Osteoblast (primary cell): ENCODE data around the gene COA1. TPM values are rescaled to one million over a fixed set of nuclear protein-coding genes. Genes with fewer than 3 reads are reported as not detected.
A peak's percentile ranks its signal among the peaks of the same experiment; 100 is the strongest.

Source experiments
- DNase-seq: peaks from one replicate; pipeline ENCODE4 v3.0.0; 2011; ENCODE audit warnings: low spot score, mixed read lengths; ENCODE audit not compliant: insufficient read length; ENCODE audit errors: missing footprints
- H2AFZ ChIP-seq: 2 replicates; pipeline ENCODE4 v1.6.0; 2011; ENCODE audit warnings: mild to moderate bottlenecking, low read length
- H3K27ac ChIP-seq: 2 replicates; pipeline ENCODE4 v1.5.1; 2011; ENCODE audit warnings: mild to moderate bottlenecking, low read depth, low read length, moderate library complexity
- H3K27me3 ChIP-seq: 2 replicates; pipeline ENCODE4 v1.6.0; 2012; ENCODE audit warnings: mild to moderate bottlenecking, control low read depth, inconsistent platforms, low read length, moderate library complexity; ENCODE audit not compliant: insufficient read depth
- H3K36me3 ChIP-seq: 2 replicates; pipeline ENCODE4 v1.5.1; 2011; ENCODE audit warnings: mild to moderate bottlenecking, low read length, control low read depth, moderate library complexity; ENCODE audit not compliant: insufficient read depth
- H3K4me1 ChIP-seq: 2 replicates; pipeline ENCODE4 v1.5.1; 2011; ENCODE audit warnings: mild to moderate bottlenecking, low read length, control low read depth, moderate library complexity; ENCODE audit not compliant: insufficient read depth
- H3K4me2 ChIP-seq: 2 replicates; pipeline ENCODE4 v1.6.0; 2011; ENCODE audit warnings: mild to moderate bottlenecking, low read length; ENCODE audit not compliant: insufficient read depth
- H3K4me3 ChIP-seq: fragments of 200-600 bp; sonication (generic); 3 replicates; pipeline ENCODE4 v1.5.1; 2012; ENCODE audit warnings: mild to moderate bottlenecking, low read length, inconsistent platforms; ENCODE audit not compliant: insufficient read depth
- H3K79me2 ChIP-seq: 2 replicates; pipeline ENCODE4 v1.6.0; 2012; ENCODE audit warnings: mild to moderate bottlenecking, low read length, control low read depth, inconsistent platforms; ENCODE audit not compliant: insufficient read depth
- H3K9me3 ChIP-seq: 2 replicates; pipeline ENCODE4 v1.5.1; 2011; ENCODE audit warnings: low read depth, low read length, control low read depth
- H4K20me1 ChIP-seq: 2 replicates; pipeline ENCODE4 v1.6.0; 2012; ENCODE audit warnings: mild to moderate bottlenecking, low read length, control low read depth; ENCODE audit not compliant: insufficient read depth
- total RNA-seq: library from RNA; depleted of rRNA; stranded (reverse); fragments of >200 nt; gene quantifications from 2 replicates; pipeline ENCODE4 v1.2.3, GENCODE V29; 2012
- TF ChIP-seq, protein P1 (sequence below): IDR thresholded peaks from 2 replicates; pipeline ENCODE4 v1.5.1; 2011; ENCODE audit warnings: mild to moderate bottlenecking, low read depth, low read length, moderate library complexity; ENCODE audit errors: extremely low read depth

Gene COA1
- total RNA-seq, 1 donor, result 34.0 TPM

DNA sequence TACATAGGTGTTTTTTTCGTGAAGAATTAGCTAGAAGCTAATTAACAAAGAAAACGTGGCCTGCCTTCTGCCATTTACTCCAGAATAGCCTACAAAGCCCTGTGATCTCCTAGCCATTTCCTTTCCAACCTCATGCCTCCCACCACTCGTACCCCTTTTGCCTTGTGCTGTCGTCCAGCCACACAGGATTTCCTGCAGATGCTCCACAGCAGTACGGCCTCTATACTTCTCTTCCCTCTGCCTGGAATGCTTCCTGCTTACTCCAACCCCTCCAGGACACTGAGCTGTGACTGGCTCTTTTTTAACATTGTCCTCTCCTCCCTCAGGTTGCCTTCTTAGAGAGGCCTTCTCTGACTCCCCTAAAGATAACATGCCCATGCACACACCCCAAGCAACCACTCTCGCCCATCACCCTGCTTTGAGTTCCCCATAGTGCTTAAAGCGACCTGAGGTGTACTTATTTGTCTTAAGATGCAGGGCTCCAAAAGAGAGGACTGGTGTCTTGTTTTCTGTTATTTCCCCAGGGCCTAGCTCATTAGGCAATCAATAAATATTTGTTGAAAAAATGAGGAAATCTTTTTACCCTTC, 113.7 kb downstream of the COA1 start:
- Histone ChIP-seq H3K4me2 (no peak overlapping the region), H4K20me1 (peaks cover 50% of the 10 kb centered on the region), H3K79me2 (peaks cover 89% of the 10 kb centered on the region), H3K27ac (no peak overlapping the region), H2AFZ (no peak overlapping the region), H3K9me3 (no peaks in the 10 kb centered on the region), H3K27me3 (no peaks in the 10 kb centered on the region), H3K4me3 (no peak overlapping the region), H3K36me3 (peaks cover 63% of the 10 kb centered on the region), H3K4me1 (peaks cover 53% of the 10 kb centered on the region)
- TF ChIP-seq, protein P1, sequence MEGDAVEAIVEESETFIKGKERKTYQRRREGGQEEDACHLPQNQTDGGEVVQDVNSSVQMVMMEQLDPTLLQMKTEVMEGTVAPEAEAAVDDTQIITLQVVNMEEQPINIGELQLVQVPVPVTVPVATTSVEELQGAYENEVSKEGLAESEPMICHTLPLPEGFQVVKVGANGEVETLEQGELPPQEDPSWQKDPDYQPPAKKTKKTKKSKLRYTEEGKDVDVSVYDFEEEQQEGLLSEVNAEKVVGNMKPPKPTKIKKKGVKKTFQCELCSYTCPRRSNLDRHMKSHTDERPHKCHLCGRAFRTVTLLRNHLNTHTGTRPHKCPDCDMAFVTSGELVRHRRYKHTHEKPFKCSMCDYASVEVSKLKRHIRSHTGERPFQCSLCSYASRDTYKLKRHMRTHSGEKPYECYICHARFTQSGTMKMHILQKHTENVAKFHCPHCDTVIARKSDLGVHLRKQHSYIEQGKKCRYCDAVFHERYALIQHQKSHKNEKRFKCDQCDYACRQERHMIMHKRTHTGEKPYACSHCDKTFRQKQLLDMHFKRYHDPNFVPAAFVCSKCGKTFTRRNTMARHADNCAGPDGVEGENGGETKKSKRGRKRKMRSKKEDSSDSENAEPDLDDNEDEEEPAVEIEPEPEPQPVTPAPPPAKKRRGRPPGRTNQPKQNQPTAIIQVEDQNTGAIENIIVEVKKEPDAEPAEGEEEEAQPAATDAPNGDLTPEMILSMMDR, result no peak
- no peak for DNase-seq

DNA sequence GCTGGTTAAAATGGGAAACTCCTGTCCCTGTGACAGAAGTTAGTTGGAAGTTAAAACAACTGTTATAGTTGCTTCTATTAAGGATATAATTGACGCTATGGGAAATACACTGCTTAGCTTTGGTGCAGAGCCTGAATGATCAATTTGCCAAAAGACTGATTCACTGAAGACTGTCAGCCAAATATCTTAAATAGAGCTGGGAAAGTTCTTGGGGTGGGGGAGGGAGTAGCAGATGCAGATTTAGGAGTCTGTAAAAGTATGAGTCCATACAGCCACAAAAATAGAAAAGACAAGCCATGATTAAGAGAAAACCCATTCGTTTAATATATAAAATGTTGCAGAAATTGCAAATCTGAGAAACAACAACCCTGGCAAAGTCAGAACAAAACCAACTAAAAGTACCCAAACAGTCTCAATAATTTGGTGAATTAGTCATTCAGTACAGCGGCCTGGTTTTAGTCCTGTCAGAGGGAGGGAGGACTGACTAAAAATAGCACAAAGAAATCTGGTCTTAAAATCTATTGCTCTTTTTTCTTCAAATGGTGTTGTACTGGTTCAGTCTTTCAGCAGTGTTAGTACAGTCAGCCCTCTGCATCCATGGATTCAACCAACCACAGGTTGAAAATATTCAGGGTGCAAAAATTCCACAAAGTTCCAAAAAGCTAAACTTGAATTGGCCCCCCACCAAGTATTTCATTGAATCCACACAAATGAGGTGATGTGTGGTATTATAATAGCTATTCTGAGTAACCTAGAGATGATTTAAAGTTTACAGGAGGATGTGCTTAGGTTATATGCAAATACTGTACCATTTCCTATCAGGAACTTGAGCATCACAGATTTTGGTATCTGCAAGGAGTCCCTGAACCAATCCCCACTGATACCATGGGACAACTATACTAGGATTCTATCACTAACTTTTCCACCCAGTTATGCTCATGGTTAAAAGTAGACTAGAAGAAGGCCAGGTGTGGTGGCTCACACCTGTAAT, 116.4 kb downstream of the COA1 start:
- Histone ChIP-seq H3K79me2 (peaks cover 87% of the 10 kb centered on the region), H3K27me3 (no peaks in the 10 kb centered on the region), H3K4me2 (peak overlapping the region; percentile 42), H3K27ac (peak overlapping the region; percentile 60), H3K9me3 (no peaks in the 10 kb centered on the region), H2AFZ (no peak overlapping the region), H3K36me3 (peaks cover 65% of the 10 kb centered on the region), H3K4me3 (no peak overlapping the region), H3K4me1 (peaks cover 30% of the 10 kb centered on the region), H4K20me1 (peaks cover 53% of the 10 kb centered on the region)
- TF ChIP-seq, protein P1, result no peak
- DNase-seq, result peak; percentile 68

DNA sequence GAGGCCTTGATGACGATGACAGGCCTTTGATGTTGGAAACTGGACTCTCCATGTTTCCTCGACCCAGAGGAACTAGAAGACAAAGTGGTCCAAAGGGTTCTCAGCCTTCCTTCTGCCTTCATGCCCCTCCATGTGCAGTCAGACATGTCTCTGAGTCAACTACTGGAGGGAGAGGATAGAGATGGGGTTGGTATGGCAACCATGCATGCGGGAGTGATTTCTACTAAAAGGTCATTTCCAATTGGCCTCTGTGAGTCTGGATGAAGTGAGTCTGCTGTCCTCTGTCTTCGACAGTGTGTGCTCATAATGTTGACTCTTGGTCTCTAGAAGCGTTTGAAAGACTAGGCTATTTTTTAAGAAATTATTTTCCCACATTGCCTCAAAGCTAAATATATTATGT, 117.2 kb downstream of the COA1 start:
- peak overlapping the region; percentile 42 for H3K4me2 ChIP-seq
- TF ChIP-seq, protein P1, result no peak
- peaks cover 50% of the 10 kb centered on the region for H4K20me1 ChIP-seq
- peaks cover 26% of the 10 kb centered on the region for H3K4me1 ChIP-seq
- H3K27ac ChIP-seq, result peak overlapping the region; percentile 60
- no peak overlapping the region for H2AFZ ChIP-seq
- H3K36me3 ChIP-seq, result peaks cover 63% of the 10 kb centered on the region
- H3K79me2 ChIP-seq, result peaks cover 86% of the 10 kb centered on the region
- no peak overlapping the region for H3K4me3 ChIP-seq
- no peak for DNase-seq
- H3K9me3 ChIP-seq, result no peaks in the 10 kb centered on the region
- H3K27me3 ChIP-seq, result no peaks in the 10 kb centered on the region

DNA sequence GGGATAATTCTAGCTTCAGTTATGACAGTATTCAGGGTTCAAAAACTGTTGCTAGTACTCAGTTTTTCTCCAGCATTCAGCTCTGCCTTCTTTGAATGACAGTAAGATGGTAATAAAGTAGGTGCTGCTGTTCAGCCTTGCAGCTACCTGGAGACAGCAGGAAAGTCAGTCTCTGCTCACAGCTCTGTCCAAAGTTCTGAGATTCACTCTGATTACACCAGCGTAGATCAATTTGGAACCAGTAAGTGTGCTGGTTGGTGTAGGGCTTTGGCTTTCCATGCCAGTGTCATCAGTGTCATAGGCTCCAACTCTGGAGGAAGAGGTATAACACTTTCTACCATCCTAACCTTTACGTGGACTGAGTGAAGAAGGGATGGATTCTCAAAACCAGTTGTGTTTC, 120.2 kb downstream of the COA1 start:
- H3K79me2 ChIP-seq, result peaks cover 87% of the 10 kb centered on the region
- H3K9me3 ChIP-seq, result no peaks in the 10 kb centered on the region
- peaks cover 26% of the 10 kb centered on the region for H3K4me1 ChIP-seq
- H3K36me3 ChIP-seq, result peaks cover 64% of the 10 kb centered on the region
- no peak for DNase-seq
- H3K4me2 ChIP-seq, result no peak overlapping the region
- no peak overlapping the region for H3K27ac ChIP-seq
- TF ChIP-seq, protein P1, result no peak
- H3K27me3 ChIP-seq, result no peaks in the 10 kb centered on the region
- no peak overlapping the region for H3K4me3 ChIP-seq
- peaks cover 61% of the 10 kb centered on the region for H4K20me1 ChIP-seq
- H2AFZ ChIP-seq, result no peak overlapping the region
